Hepatocyte (in vitro differentiated cells): Measurements from ENCODE around the gene ATXN1.

Experiments
- EZH2 ChIP-seq: fragments of 200-600 bp; sonication (generic); IDR thresholded peaks from 2 replicates; pipeline ENCODE4 v1.6.1; 2016; ENCODE audit warnings: antibody characterized with exemption, mild to moderate bottlenecking, borderline replicate concordance
- EZH2phosphoT487 ChIP-seq: fragments of 200-600 bp; sonication (generic); IDR thresholded peaks from one replicate; pipeline ENCODE4 v1.6.1; 2018; ENCODE audit warnings: antibody characterized with exemption, mild to moderate bottlenecking, low read depth, moderate library complexity; ENCODE audit not compliant: unreplicated experiment, severe bottlenecking
- TF ChIP-seq, protein P1 (sequence below): fragments of 200-600 bp; sonication (generic); IDR thresholded peaks from 2 replicates; pipeline ENCODE4 v1.5.1; 2016; ENCODE audit warnings: antibody characterized with exemption, mild to moderate bottlenecking; ENCODE audit not compliant: poor library complexity

DNA sequence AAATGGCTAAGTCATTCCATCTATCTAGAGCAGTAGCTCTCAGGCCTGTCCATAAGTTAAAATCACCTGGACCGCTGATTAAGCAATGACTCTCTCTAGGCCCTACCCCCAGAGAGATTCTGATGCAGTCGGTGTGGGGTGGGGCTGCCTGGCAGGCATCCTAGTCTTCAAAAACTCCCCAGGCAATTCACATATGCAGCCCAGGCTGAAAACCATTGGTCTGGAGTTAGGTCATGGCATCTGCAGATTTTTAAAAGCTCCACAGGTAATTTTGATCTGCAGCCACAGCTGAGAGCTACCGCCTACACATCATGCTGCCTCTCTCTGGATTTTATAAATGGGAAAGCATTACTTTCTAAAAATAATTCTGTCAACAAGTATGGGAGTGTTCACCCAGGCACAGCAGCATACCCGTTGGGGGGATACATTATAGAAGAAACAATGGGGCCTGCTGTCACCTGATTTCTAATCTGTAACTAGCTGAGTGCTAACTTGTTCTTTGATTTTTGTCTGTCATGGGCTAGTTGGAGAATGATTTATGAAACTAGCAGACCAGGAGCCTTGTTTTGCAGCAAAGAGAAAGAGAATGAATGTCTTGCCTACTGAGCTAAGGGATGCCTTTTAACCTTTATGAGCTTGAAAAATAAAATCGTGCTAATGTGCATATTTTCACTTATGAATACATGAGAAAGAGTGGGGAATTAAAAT lies 44.1 kb upstream of the ATXN1 start:
- TF ChIP-seq, protein P1, sequence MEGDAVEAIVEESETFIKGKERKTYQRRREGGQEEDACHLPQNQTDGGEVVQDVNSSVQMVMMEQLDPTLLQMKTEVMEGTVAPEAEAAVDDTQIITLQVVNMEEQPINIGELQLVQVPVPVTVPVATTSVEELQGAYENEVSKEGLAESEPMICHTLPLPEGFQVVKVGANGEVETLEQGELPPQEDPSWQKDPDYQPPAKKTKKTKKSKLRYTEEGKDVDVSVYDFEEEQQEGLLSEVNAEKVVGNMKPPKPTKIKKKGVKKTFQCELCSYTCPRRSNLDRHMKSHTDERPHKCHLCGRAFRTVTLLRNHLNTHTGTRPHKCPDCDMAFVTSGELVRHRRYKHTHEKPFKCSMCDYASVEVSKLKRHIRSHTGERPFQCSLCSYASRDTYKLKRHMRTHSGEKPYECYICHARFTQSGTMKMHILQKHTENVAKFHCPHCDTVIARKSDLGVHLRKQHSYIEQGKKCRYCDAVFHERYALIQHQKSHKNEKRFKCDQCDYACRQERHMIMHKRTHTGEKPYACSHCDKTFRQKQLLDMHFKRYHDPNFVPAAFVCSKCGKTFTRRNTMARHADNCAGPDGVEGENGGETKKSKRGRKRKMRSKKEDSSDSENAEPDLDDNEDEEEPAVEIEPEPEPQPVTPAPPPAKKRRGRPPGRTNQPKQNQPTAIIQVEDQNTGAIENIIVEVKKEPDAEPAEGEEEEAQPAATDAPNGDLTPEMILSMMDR, result no peak
- TF ChIP-seq EZH2phosphoT487 (no peak), EZH2 (no peak)
